HUDEP-2 (cell line): ENCODE data around the gene RECQL.

Experiments
- DNase-seq, 76 experiments: peaks; one replicate each; lab custom pipeline; 2025; ENCODE audit not compliant: unreplicated experiment in 76 of 76; lab: John Stamatoyannopoulos, UW

Gene RECQL

GRCh38 chr12:21501258-21502163 is at the start of gene RECQL, which contains the start of gene GOLT1B:
RECQL (minus strand) TSS chr12:21501635; CDS start chr12:21499570, 2,065 bp downstream.
GOLT1B (plus strand) TSS chr12:21501789; CDS start chr12:21501924, 135 bp downstream.
- DNase-seq, result peak; percentile 15 to 97 (median 86)

- no peak for DNase-seq
Measured at GRCh38 chr12:21547437-21547836, 46.0 kb upstream of the RECQL start.

GRCh38 chr12:21546716-21547115 is 45.3 kb upstream of the RECQL start:
- no peak for DNase-seq

- DNase-seq, result no peak
Measured at GRCh38 chr12:21545557-21545956, 44.1 kb upstream of the RECQL start.

- no peak for DNase-seq
Measured at GRCh38 chr12:21543151-21543550, 41.7 kb upstream of the RECQL start.

- no peak for DNase-seq
Measured at GRCh38 chr12:21542403-21542802, 41.0 kb upstream of the RECQL start.

GRCh38 chr12:21541773-21542172 is 40.3 kb upstream of the RECQL start:
- no peak for DNase-seq

- DNase-seq, result no peak
Measured at GRCh38 chr12:21539797-21540196, 38.4 kb upstream of the RECQL start.

- no peak for DNase-seq
Measured at GRCh38 chr12:21538061-21538653, 36.7 kb upstream of the RECQL start.

- DNase-seq, result no peak
Measured at GRCh38 chr12:21529456-21529855, 28.0 kb upstream of the RECQL start.

GRCh38 chr12:21528953-21529352 is 27.5 kb upstream of the RECQL start:
- DNase-seq, result no peak

GRCh38 chr12:21527451-21528180 is 26.2 kb upstream of the RECQL start:
- DNase-seq, result peak in 21 of 76 experiments; percentile 2 to 41 (median 14)

GRCh38 chr12:21526721-21527345 is 25.4 kb upstream of the RECQL start:
- DNase-seq, result no peak

GRCh38 chr12:21526053-21526452 is 24.6 kb upstream of the RECQL start, which contains the start of gene SPX:
SPX (plus strand) TSS chr12:21526296; CDS start chr12:21526473, 177 bp downstream.
- DNase-seq, result no peak

GRCh38 chr12:21523148-21523547 is 21.7 kb upstream of the RECQL start:
- DNase-seq, result no peak

- DNase-seq, result no peak
Measured at GRCh38 chr12:21521541-21521940, 20.1 kb upstream of the RECQL start.

- no peak for DNase-seq
Measured at GRCh38 chr12:21518451-21518850, 17.0 kb upstream of the RECQL start.

GRCh38 chr12:21516281-21516680 is 14.8 kb upstream of the RECQL start:
- no peak for DNase-seq

- DNase-seq, result no peak
Measured at GRCh38 chr12:21509768-21510167, 8.3 kb upstream of the RECQL start.

GRCh38 chr12:21507849-21508248 is 6.4 kb upstream of the RECQL start:
- no peak for DNase-seq

- no peak for DNase-seq
Measured at GRCh38 chr12:21505888-21506287, 4.5 kb upstream of the RECQL start.
